Endothelial cell of umbilical vein (primary cell): ENCODE data around the gene CACNA1A. TPM values are rescaled to one million over a fixed set of nuclear protein-coding genes. Genes with fewer than 3 reads are reported as not detected.
"Not testable (repeated sequence)": the region's sequence is repeated elsewhere in the genome, so short reads cannot be mapped to it uniquely, and the experiment has no call there.

Source experiments
- BruUV-seq: library from RNA; stranded (reverse); fragments of 400-500 nt; replicated peaks from 2 replicates; lab custom pipeline; 2021; lab: Mats Ljungman, UMichigan
- CTCF ChIA-PET: fragments of 300-600, 350-600 bp; sonication (Branson Sonifier 250); formaldehyde crosslinking; loops from one replicate; lab custom pipeline; 2021; ENCODE audit warnings: antibody characterized with exemption, inconsistent platforms; lab: Charles Lee
- POLR2A ChIA-PET: fragments of 300-600, 350-600 bp; sonication (Branson Sonifier 250); formaldehyde crosslinking; loops from one replicate; lab custom pipeline; 2021; ENCODE audit warnings: antibody characterized with exemption, inconsistent platforms; lab: Charles Lee
- DNase-seq: peaks from one replicate; pipeline ENCODE4 v3.0.0-alpha.2; 2011; ENCODE audit warnings: low read depth, low spot score
- FAIRE-seq: peaks from 2 replicates; lab custom pipeline; 2011; peaks lifted over from hg19 to GRCh38; lab: Jason Lieb, UNC
- H2AFZ ChIP-seq: 2 replicates; pipeline ENCODE4 v1.6.0; 2012; ENCODE audit warnings: low read depth, low read length, control low read depth, inconsistent platforms
- H3K27ac ChIP-seq: 2 replicates; pipeline ENCODE4 v1.5.1; 2011; ENCODE audit warnings: low read depth, mild to moderate bottlenecking, control low read depth, low read length, moderate library complexity; ENCODE audit not compliant: insufficient read depth
- H3K27me3 ChIP-seq, 2 experiments: 2 replicates each; pipeline versions ENCODE4 v1.6.0 to v1.6.1; 2011; ENCODE audit warnings: low read length in 2 of 2, mixed read lengths in 1 of 2; ENCODE audit not compliant: control insufficient read depth in 2 of 2, insufficient read depth in 2 of 2
- H3K36me3 ChIP-seq, 2 experiments: 2 replicates in 1 of 2; 3 replicates in 1 of 2; pipeline ENCODE4 v1.5.1; 2011; ENCODE audit warnings: low read length in 2 of 2, mild to moderate bottlenecking in 1 of 2, moderate library complexity in 1 of 2; ENCODE audit not compliant: control insufficient read depth in 2 of 2, insufficient read depth in 2 of 2; ENCODE audit errors: extremely low read depth in 1 of 2
- H3K4me1 ChIP-seq: 3 replicates; pipeline ENCODE4 v1.5.1; 2011; ENCODE audit warnings: mild to moderate bottlenecking, low read length; ENCODE audit not compliant: control insufficient read depth, insufficient read depth; ENCODE audit errors: extremely low read depth
- H3K4me2 ChIP-seq: 2 replicates; pipeline ENCODE4 v1.6.1; 2011; ENCODE audit warnings: low read length, control low read depth, mixed read lengths; ENCODE audit not compliant: insufficient read depth
- H3K4me3 ChIP-seq, 3 experiments: fragments of 200-600 bp in 1 of 3; sonication (generic), shearing (Covaris generic) in 1 of 3; replicated peaks in 1 of 3; 2 replicates each; pipeline ENCODE4 v1.5.1; 2011 to 2016; ENCODE audit warnings: control low read depth in 3 of 3, low read length in 3 of 3, mild to moderate bottlenecking in 2 of 3, inconsistent platforms in 1 of 3, low read depth in 1 of 3, moderate library complexity in 1 of 3; ENCODE audit not compliant: insufficient read depth in 1 of 3
- H3K79me2 ChIP-seq: 2 replicates; pipeline ENCODE4 v1.6.0; 2012; ENCODE audit warnings: low read length, inconsistent platforms; ENCODE audit not compliant: control insufficient read depth, insufficient read depth
- H3K9ac ChIP-seq: replicated peaks from 2 replicates; pipeline ENCODE3; 2011; ENCODE audit warnings: low read length, control low read depth; ENCODE audit not compliant: insufficient read depth; ENCODE audit errors: extremely low read depth
- H3K9me1 ChIP-seq: replicated peaks from 3 replicates; pipeline ENCODE4 v1.6.0; 2011; ENCODE audit warnings: mild to moderate bottlenecking, low read length; ENCODE audit not compliant: control insufficient read depth, insufficient read depth; ENCODE audit errors: extremely low read depth
- H3K9me3 ChIP-seq: replicated peaks from 2 replicates; pipeline ENCODE4 v1.5.1; 2012; ENCODE audit warnings: low read length, inconsistent platforms; ENCODE audit not compliant: control insufficient read depth, insufficient read depth
- H4K20me1 ChIP-seq: replicated peaks from 2 replicates; pipeline ENCODE3; 2011; ENCODE audit warnings: mild to moderate bottlenecking, low read length; ENCODE audit not compliant: control insufficient read depth, insufficient read depth; ENCODE audit errors: extremely low read depth
- EZH2 ChIP-seq: IDR thresholded peaks from 2 replicates; pipeline ENCODE4 v1.6.1; 2012; ENCODE audit warnings: borderline replicate concordance, low read depth, mild to moderate bottlenecking, moderate library complexity, low read length, inconsistent platforms; ENCODE audit not compliant: severe bottlenecking
- FOS ChIP-seq: IDR thresholded peaks from 2 replicates; pipeline ENCODE4 v1.6.1; 2011; ENCODE audit warnings: mild to moderate bottlenecking, low read length, moderate library complexity, borderline replicate concordance; ENCODE audit not compliant: insufficient read depth
- GATA2 ChIP-seq: IDR thresholded peaks from 2 replicates; pipeline ENCODE4 v1.7.0; 2011; ENCODE audit warnings: low read depth, mild to moderate bottlenecking, moderate library complexity, mixed read lengths, low read length; ENCODE audit not compliant: insufficient read length, insufficient read depth
- JUN ChIP-seq: IDR thresholded peaks from 2 replicates; pipeline ENCODE4 v1.6.1; 2011; ENCODE audit warnings: borderline replicate concordance, low read depth; ENCODE audit not compliant: insufficient read length, insufficient read depth
- MYC ChIP-seq: IDR thresholded peaks from one replicate; pipeline ENCODE4 v1.6.1; 2011; ENCODE audit warnings: mild to moderate bottlenecking, low read depth, low read length
- POLR2A ChIP-seq: IDR thresholded peaks from 2 replicates; pipeline ENCODE4 v1.6.1; 2012; ENCODE audit warnings: low read depth, mild to moderate bottlenecking, control low read depth, low read length
- POLR2AphosphoS5 ChIP-seq: IDR thresholded peaks from 2 replicates; pipeline ENCODE4 v1.6.1; 2012; ENCODE audit warnings: low read depth, mild to moderate bottlenecking, control low read depth, low read length, moderate library complexity; ENCODE audit not compliant: insufficient read depth
- dilution Hi-C: fragments of 300-500 bp; cut with MboI; formaldehyde crosslinking; loops from one replicate; pipeline ENCODE4 v1.15.0; 2019; ENCODE audit warnings: low sequenced_read_pairs; ENCODE audit not compliant: extremely low pct_ligation_motif_present
- intact Hi-C: fragments of 100-400 bp; cut with micrococcal nuclease; formaldehyde crosslinking; loops from one replicate; pipeline ENCODE4 v1.10.0; 2022
- polyA plus RNA-seq, 4 experiments: library from polyadenylated mRNA; depleted of rRNA in 3 of 4; stranded (reverse) in 3 of 4; unstranded in 1 of 4; fragments of >200 nt; gene quantifications; 2 replicates each; pipeline versions ENCODE4 v1.2.1 to v1.2.3, GENCODE V29; 2011 to 2012; ENCODE audit warnings: missing spikeins in 1 of 4
- total RNA-seq: library from RNA; stranded (reverse); gene quantifications from 2 replicates; pipeline ENCODE4 v1.2.3, GENCODE V29; 2021
- TF ChIP-seq, protein P1 (sequence below): IDR thresholded peaks from 2 replicates; pipeline ENCODE4 v1.6.1; 2011; ENCODE audit not compliant: insufficient read depth, insufficient read length
- TF ChIP-seq, protein P2 (sequence below), 2 donors: IDR thresholded peaks; 1 replicate in 1 of 2; 2 replicates in 1 of 2; pipeline ENCODE4 v1.5.1; 2011; ENCODE audit warnings: low read length in 2 of 2, mild to moderate bottlenecking in 2 of 2, moderate library complexity in 2 of 2, control low read depth in 1 of 2, inconsistent platforms in 1 of 2, low read depth in 1 of 2; ENCODE audit not compliant: insufficient read depth in 1 of 2; ENCODE audit errors: extremely low read depth in 1 of 2

Gene CACNA1A
- total and polyA plus RNA-seq, 2 donors (not counting 3 experiments of a cell fraction or from before 2014, with no cell fraction given) = 0.17 to 0.38 TPM

DNA sequence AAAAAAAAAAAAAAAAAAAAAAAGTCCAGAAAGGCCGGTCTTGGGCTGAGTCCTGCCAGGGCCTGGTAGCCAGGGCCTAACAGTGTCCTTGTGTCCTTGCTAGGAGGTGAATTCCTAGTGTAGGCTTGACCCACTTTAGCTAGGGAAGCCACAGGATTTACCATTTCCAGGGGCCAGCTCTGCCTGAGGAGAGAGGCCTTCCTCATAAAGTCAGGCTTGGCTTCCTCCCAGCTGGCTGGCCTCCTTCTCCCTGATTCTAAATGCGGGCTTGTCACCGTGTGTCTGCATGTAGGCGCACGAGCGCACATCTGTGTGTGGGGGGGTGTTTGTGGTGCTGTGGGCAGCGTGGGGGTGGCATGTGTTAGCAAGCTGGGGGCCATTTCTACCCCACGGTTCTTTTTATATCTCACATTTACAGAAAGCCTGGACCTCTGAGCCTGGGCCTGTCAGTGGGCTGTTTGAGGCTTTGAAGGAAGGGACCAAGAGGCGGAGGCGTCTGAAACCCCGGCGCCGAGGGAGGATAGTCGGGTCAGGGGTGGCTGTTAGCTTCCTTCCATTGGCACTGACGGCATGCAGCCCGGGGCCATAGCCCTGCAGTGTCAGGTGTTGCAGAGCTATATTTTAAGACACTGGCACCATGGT is 324.4 kb downstream of the CACNA1A start:
- Histone ChIP-seq H3K27ac (no peak overlapping the region), H3K9ac (no peak overlapping the region), H3K27me3 (no peaks in the 10 kb centered on the region), H3K9me3 (no peaks in the 10 kb centered on the region), H3K36me3 (no peaks in the 10 kb centered on the region), H3K4me3 (no peak overlapping the region), H3K79me2 (no peaks in the 10 kb centered on the region), H3K4me2 (no peak overlapping the region), H3K9me1 (no peaks in the 10 kb centered on the region), H3K4me1 (no peaks in the 10 kb centered on the region), H4K20me1 (no peaks in the 10 kb centered on the region), H2AFZ (peak overlapping the region; percentile 5)
- intact Hi-C loops (no loop called here), dilution Hi-C loops (no loop called here)
- DNase-seq (peak; percentile 51), FAIRE-seq (no peak)
- POLR2A ChIA-PET = interaction anchor here (0.6 to 1.8 kb wide), 5 partner anchors 26 to 1337 kb away, joined by 3 to 7 read pairs (median 5); no protein-coding TSS in a partner anchor
- no TSS peak for BruUV-seq
- CTCF ChIA-PET = interaction anchor here (0.5 to 1.6 kb wide), 4 partner anchors 9 to 18 kb away, joined by 3 to 5 read pairs (median 4); no protein-coding TSS in a partner anchor
- no peak for TF ChIP-seq JUN
- TF ChIP-seq MYC = no peak
- TF ChIP-seq, protein P1, sequence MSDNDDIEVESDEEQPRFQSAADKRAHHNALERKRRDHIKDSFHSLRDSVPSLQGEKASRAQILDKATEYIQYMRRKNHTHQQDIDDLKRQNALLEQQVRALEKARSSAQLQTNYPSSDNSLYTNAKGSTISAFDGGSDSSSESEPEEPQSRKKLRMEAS = no peak
- no peak for TF ChIP-seq POLR2A
- TF ChIP-seq EZH2 = no peak
- TF ChIP-seq FOS = no peak
- no peak for TF ChIP-seq GATA2
- TF ChIP-seq POLR2AphosphoS5 = no peak
- TF ChIP-seq, protein P2, sequence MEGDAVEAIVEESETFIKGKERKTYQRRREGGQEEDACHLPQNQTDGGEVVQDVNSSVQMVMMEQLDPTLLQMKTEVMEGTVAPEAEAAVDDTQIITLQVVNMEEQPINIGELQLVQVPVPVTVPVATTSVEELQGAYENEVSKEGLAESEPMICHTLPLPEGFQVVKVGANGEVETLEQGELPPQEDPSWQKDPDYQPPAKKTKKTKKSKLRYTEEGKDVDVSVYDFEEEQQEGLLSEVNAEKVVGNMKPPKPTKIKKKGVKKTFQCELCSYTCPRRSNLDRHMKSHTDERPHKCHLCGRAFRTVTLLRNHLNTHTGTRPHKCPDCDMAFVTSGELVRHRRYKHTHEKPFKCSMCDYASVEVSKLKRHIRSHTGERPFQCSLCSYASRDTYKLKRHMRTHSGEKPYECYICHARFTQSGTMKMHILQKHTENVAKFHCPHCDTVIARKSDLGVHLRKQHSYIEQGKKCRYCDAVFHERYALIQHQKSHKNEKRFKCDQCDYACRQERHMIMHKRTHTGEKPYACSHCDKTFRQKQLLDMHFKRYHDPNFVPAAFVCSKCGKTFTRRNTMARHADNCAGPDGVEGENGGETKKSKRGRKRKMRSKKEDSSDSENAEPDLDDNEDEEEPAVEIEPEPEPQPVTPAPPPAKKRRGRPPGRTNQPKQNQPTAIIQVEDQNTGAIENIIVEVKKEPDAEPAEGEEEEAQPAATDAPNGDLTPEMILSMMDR (IDR thresholded peaks at IDR 0.05; ENCODE audit: extremely low read depth in 1 of 2, insufficient read depth in 1 of 2, low read depth in 1 of 2, low read length in 2 of 2) = no peak

DNA sequence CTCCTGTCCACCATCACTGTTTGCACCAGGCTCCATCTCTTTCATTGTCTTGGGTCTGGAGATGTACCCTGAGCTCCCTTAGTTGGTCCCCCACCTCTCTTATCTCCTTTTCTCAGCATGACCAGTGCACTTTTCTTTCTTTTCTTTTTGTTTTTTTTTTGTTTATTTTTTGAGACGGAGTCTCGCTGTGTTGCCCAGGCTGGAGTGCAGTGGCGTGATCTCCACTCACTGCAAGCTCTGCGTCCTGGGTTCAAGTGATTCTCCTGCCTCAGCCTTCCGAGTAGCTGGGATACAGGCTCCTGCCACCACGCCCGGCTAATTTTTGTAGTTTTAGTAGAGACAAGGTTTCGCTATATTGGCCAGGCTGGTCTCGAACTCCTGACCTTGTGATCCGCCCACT is 328.0 kb downstream of the CACNA1A start:
- H4K20me1 ChIP-seq, POLR2A ChIA-PET, H3K79me2 ChIP-seq, H3K9me3 ChIP-seq, intact Hi-C loops, H3K4me1 ChIP-seq, FAIRE-seq, H3K9me1 ChIP-seq, H3K27ac ChIP-seq, BruUV-seq, H3K4me3 ChIP-seq, H3K27me3 ChIP-seq, H3K9ac ChIP-seq, H2AFZ ChIP-seq, H3K36me3 ChIP-seq, dilution Hi-C loops, H3K4me2 ChIP-seq, DNase-seq: not testable (repeated sequence)
- CTCF ChIA-PET = interaction anchor here (0.6 kb wide), 1 partner anchor 16 kb away, joined by 3 read pairs; no protein-coding TSS in a partner anchor
